Measurements from ENCODE around the gene NPAS3. TPM values are rescaled to one million over a fixed set of nuclear protein-coding genes. Genes with fewer than 3 reads are reported as not detected.

Gene NPAS3
- total RNA-seq, 1 donor from 2014 or later: 0.95 TPM

DNA sequence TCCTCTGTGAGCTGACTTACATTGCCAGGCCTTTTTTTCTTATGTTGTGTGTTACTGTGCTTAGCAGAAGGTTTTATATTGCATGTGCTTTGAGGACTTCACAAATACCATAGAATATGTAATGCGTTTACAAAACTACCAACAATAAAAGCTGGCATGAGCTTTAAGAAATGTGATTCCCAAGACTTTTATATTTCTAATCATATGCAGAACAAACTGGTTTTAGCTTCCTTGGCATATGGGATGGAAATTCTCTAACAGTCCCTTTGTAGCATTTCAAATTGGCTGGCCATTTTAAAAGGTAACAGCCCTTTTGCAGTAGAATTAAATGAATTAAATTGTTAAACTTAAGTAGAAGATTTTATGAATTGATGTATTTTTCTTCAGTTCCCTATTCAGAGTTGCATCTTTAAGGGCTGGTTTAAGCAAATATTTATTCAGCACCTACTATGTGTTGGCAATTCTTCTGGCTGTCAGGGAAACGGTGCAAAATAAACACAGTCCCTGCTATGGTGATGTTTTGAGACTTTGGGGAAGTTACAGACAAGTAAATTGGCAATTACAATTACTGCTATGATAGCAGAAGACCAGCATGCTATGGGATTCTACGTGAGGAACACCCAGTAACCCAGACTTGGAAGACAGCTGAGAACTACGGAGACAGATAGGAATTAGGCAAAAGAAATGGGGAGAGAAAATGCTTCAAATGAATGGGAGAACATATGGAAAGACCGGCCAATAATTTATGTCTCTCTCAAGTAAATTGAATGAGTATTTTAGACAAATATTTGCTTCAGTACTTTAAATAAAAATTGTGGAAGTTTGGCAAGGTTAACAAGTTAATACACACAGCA is 565.8 kb downstream of the NPAS3 start:
- Histone ChIP-seq H3K36me3 (no peaks in the 10 kb centered on the region), H3K4me3 (no peak overlapping the region), H3K4me1 (no peaks in the 10 kb centered on the region), H3K27ac (no peak overlapping the region), H3K9me3 (no peaks in the 10 kb centered on the region), H3K27me3 (ENCODE audit: low read depth) (no peaks in the 10 kb centered on the region)
- ATAC-seq (no peak), DNase-seq (no peak)
- intact Hi-C loops (cut with DNase I): no loop called here
- TF ChIP-seq, protein P1, sequence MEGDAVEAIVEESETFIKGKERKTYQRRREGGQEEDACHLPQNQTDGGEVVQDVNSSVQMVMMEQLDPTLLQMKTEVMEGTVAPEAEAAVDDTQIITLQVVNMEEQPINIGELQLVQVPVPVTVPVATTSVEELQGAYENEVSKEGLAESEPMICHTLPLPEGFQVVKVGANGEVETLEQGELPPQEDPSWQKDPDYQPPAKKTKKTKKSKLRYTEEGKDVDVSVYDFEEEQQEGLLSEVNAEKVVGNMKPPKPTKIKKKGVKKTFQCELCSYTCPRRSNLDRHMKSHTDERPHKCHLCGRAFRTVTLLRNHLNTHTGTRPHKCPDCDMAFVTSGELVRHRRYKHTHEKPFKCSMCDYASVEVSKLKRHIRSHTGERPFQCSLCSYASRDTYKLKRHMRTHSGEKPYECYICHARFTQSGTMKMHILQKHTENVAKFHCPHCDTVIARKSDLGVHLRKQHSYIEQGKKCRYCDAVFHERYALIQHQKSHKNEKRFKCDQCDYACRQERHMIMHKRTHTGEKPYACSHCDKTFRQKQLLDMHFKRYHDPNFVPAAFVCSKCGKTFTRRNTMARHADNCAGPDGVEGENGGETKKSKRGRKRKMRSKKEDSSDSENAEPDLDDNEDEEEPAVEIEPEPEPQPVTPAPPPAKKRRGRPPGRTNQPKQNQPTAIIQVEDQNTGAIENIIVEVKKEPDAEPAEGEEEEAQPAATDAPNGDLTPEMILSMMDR (IDR thresholded peaks at IDR 0.05): no peak

DNA sequence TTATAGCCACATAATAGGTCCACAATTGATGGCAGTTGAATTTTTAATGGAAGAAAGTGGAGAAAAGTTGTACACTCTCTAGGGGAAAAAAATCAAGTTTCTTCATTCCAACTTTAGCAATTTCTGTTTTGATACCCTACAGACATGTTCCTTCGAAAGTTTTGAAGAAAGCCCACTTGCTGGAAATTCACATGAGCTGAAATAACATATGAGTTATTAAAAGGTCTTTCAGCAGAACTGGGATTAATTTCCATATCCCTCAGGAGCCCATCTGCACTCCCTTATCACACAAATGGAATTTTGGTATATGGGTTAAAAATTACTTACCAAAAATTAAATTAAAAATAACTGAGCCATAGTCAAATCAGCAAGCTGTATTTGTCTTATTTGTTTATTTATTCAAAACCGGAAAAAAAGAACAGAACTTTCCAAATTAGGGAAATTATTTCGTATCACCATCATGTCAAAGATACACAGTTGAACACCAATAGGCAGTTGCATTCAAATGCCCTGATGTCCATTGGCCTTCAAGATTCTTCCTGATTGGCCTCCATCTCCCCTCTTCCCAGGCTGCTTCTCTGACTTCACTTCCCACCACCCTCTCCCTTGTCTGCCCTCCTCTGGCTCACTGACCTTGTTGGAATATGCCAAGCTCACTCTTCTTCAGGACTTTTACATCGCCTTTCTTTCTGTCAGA is 566.7 kb downstream of the NPAS3 start:
- no peak overlapping the region for H3K27ac ChIP-seq
- intact Hi-C loops (cut with DNase I): no loop called here
- no peaks in the 10 kb centered on the region for H3K36me3 ChIP-seq
- DNase-seq (no peak), ATAC-seq (no peak)
- no peaks in the 10 kb centered on the region for H3K27me3 ChIP-seq (ENCODE audit: low read depth)
- H3K4me3 ChIP-seq: no peak overlapping the region
- H3K9me3 ChIP-seq: no peaks in the 10 kb centered on the region
- TF ChIP-seq, protein P1 (IDR thresholded peaks at IDR 0.05): no peak
- no peaks in the 10 kb centered on the region for H3K4me1 ChIP-seq

GRCh38 chr14:33505963-33506329 is 567.3 kb downstream of the NPAS3 start:
- H3K36me3 ChIP-seq: no peaks in the 10 kb centered on the region
- ATAC-seq: no peak
- no peak for DNase-seq
- H3K9me3 ChIP-seq: no peaks in the 10 kb centered on the region
- intact Hi-C loops (cut with DNase I): no loop called here
- TF ChIP-seq, protein P1 (IDR thresholded peaks at IDR 0.05): no peak
- H3K27me3 ChIP-seq (ENCODE audit: low read depth): no peaks in the 10 kb centered on the region
- H3K4me1 ChIP-seq: no peaks in the 10 kb centered on the region
- H3K27ac ChIP-seq: no peak overlapping the region
- H3K4me3 ChIP-seq: no peak overlapping the region

GRCh38 chr14:33508126-33509062 is 569.7 kb downstream of the NPAS3 start:
- Histone ChIP-seq H3K9me3 (no peaks in the 10 kb centered on the region), H3K27me3 (ENCODE audit: low read depth) (no peaks in the 10 kb centered on the region), H3K36me3 (no peaks in the 10 kb centered on the region), H3K27ac (no peak overlapping the region), H3K4me3 (no peak overlapping the region), H3K4me1 (no peaks in the 10 kb centered on the region)
- ATAC-seq (no peak), DNase-seq (no peak)
- intact Hi-C loops (cut with DNase I): no loop called here
- TF ChIP-seq, protein P1 (IDR thresholded peaks at IDR 0.05): no peak

GRCh38 chr14:33509454-33509853 is 570.8 kb downstream of the NPAS3 start:
- Histone ChIP-seq H3K9me3 (no peaks in the 10 kb centered on the region), H3K27me3 (ENCODE audit: low read depth) (no peaks in the 10 kb centered on the region), H3K27ac (no peak overlapping the region), H3K4me1 (no peaks in the 10 kb centered on the region), H3K36me3 (no peaks in the 10 kb centered on the region), H3K4me3 (no peak overlapping the region)
- TF ChIP-seq, protein P1 (IDR thresholded peaks at IDR 0.05): no peak
- DNase-seq: no peak
- ATAC-seq: peak; percentile 70 to 73
- intact Hi-C loops (cut with DNase I): no loop called here
